Measurements from ENCODE around the gene GLRA3. TPM values are rescaled to one million over a fixed set of nuclear protein-coding genes. Genes with fewer than 3 reads are reported as not detected.
"Not testable (repeated sequence)": the region's sequence is repeated elsewhere in the genome, so short reads cannot be mapped to it uniquely, and the experiment has no call there.

The GLRA3 gene
- total and polyA plus RNA-seq, 9 donors = not detected

GRCh38 chr4:174808836-174809235, 20.2 kb downstream of the GLRA3 start:
- DNase-seq = no peak
- Histone ChIP-seq H3K27ac (no peak overlapping the region), H3K36me3 (no peaks in the 10 kb centered on the region), H3K4me3 (no peak overlapping the region), H3K9me3 (no peaks in the 10 kb centered on the region), H3K27me3 (no peaks in the 10 kb centered on the region), H3K4me1 (ENCODE audit: insufficient read depth) (no peaks in the 10 kb centered on the region)
- intact Hi-C loops (cut with DNase I) = no loop called here
- 78 to 85% (median 79%) methylated on average over 5 of the region's 5 CpGs for WGBS, 3 donors
- TF ChIP-seq EP300 (IDR thresholded peaks at IDR 0.05) (no peak), CTCF (IDR thresholded peaks at IDR 0.05) (no peak), POLR2A (IDR thresholded peaks at IDR 0.05) (no peak)

- DNase-seq = no peak
- intact Hi-C loops (cut with DNase I) = no loop called here
- 86 to 95% (median 91%) methylated on average over 2 of the region's 2 CpGs for WGBS, 3 donors
- TF ChIP-seq EP300 (IDR thresholded peaks at IDR 0.05) (no peak), CTCF (IDR thresholded peaks at IDR 0.05) (no peak), POLR2A (IDR thresholded peaks at IDR 0.05) (no peak)
- H3K9me3 ChIP-seq = no peaks in the 10 kb centered on the region
- no peak overlapping the region for H3K27ac ChIP-seq
- H3K4me1 ChIP-seq (ENCODE audit: insufficient read depth) = no peaks in the 10 kb centered on the region
- H3K27me3 ChIP-seq = no peaks in the 10 kb centered on the region
- no peaks in the 10 kb centered on the region for H3K36me3 ChIP-seq
- H3K4me3 ChIP-seq = no peak overlapping the region
Measured at GRCh38 chr4:174808119-174808518, 20.9 kb downstream of the GLRA3 start.

GRCh38 chr4:174805746-174806145, 23.3 kb downstream of the GLRA3 start:
- no peak for DNase-seq
- Histone ChIP-seq H3K4me3 (no peak overlapping the region), H3K27ac (no peak overlapping the region), H3K4me1 (ENCODE audit: insufficient read depth) (no peaks in the 10 kb centered on the region), H3K27me3 (no peaks in the 10 kb centered on the region), H3K9me3 (no peaks in the 10 kb centered on the region), H3K36me3 (no peaks in the 10 kb centered on the region)
- intact Hi-C loops (cut with DNase I) = no loop called here
- no peak for TF ChIP-seq EP300 (IDR thresholded peaks at IDR 0.05)
- 69 to 94% (median 82%) methylated on average over 1 of the region's 1 CpG for WGBS, 3 donors

GRCh38 chr4:174794543-174795094, 34.4 kb downstream of the GLRA3 start:
- Histone ChIP-seq H3K27ac (no peak overlapping the region), H3K4me3 (no peak overlapping the region), H3K36me3 (no peaks in the 10 kb centered on the region), H3K27me3 (no peaks in the 10 kb centered on the region), H3K9me3 (no peaks in the 10 kb centered on the region), H3K4me1 (ENCODE audit: insufficient read depth) (no peaks in the 10 kb centered on the region)
- no peak for DNase-seq
- WGBS, 3 donors = 51 to 70% (median 56%) methylated on average over 3 of the region's 3 CpGs
- no peak for TF ChIP-seq EP300 (IDR thresholded peaks at IDR 0.05)
- no peak for TF ChIP-seq CTCF (IDR thresholded peaks at IDR 0.05)
- no peak for TF ChIP-seq POLR2A (IDR thresholded peaks at IDR 0.05)
- intact Hi-C loops (cut with DNase I) = no loop called here

GRCh38 chr4:174789657-174790056, 39.4 kb downstream of the GLRA3 start:
- Histone ChIP-seq H3K4me1 (ENCODE audit: insufficient read depth) (no peaks in the 10 kb centered on the region), H3K9me3 (no peaks in the 10 kb centered on the region), H3K36me3 (no peaks in the 10 kb centered on the region), H3K27ac (no peak overlapping the region), H3K4me3 (no peak overlapping the region), H3K27me3 (no peaks in the 10 kb centered on the region)
- intact Hi-C loops (cut with DNase I) = no loop called here
- no peak for TF ChIP-seq CTCF (IDR thresholded peaks at IDR 0.05)
- no peak for DNase-seq

GRCh38 chr4:174778274-174778986, 50.6 kb downstream of the GLRA3 start:
- H3K27me3 ChIP-seq; H3K9me3 ChIP-seq; H3K27ac ChIP-seq; H3K4me3 ChIP-seq; H3K4me1 ChIP-seq (ENCODE audit: insufficient read depth); DNase-seq; H3K36me3 ChIP-seq; intact Hi-C loops (cut with DNase I): not testable (repeated sequence)
- WGBS, 3 donors = 86 to 92% (median 89%) methylated on average over 20 to 24 of the region's 28 CpGs

Measured in ovary (tissue), 9 donors.